AML-193 (cell line): ENCODE data around the gene CLASP1.
"Not testable (repeated sequence)": the region's sequence is repeated elsewhere in the genome, so short reads cannot be mapped to it uniquely, and the experiment has no call there.

Experiments used
- DNase-seq, 2 experiments: peaks; one replicate each; lab custom pipeline; 2025; lab: John Stamatoyannopoulos, UW

Gene CLASP1

GRCh38 chr2:121649149-121649595 is at the start of gene CLASP1:
TSS of gene CLASP1 (minus strand) at chr2:121649462. CDS start at chr2:121605895, 43,567 bp downstream.
- no peak for DNase-seq

GRCh38 chr2:121698318-121698930 is 49.2 kb upstream of the CLASP1 start:
- no peak for DNase-seq

- DNase-seq: no peak
These were observed 47.9 kb upstream of the CLASP1 start for GRCh38 chr2:121697108-121697631.

GRCh38 chr2:121696410-121696930 is 47.2 kb upstream of the CLASP1 start:
- DNase-seq: no peak

GRCh38 chr2:121695171-121695451 is 45.8 kb upstream of the CLASP1 start:
- DNase-seq: no peak

- no peak for DNase-seq
These were observed 45.3 kb upstream of the CLASP1 start for GRCh38 chr2:121694398-121695170.

- not testable (repeated sequence) for DNase-seq
These were observed 41.3 kb upstream of the CLASP1 start for GRCh38 chr2:121690572-121690971.

- no peak for DNase-seq
These were observed 40.8 kb upstream of the CLASP1 start for GRCh38 chr2:121690095-121690494.

GRCh38 chr2:121689356-121689755 is 40.1 kb upstream of the CLASP1 start:
- DNase-seq: no peak

- no peak for DNase-seq
These were observed 39.6 kb upstream of the CLASP1 start for GRCh38 chr2:121688820-121689219.

GRCh38 chr2:121686902-121687301 is 37.6 kb upstream of the CLASP1 start:
- DNase-seq: no peak

GRCh38 chr2:121686218-121686617 is 37.0 kb upstream of the CLASP1 start:
- no peak for DNase-seq

GRCh38 chr2:121682396-121683298 is 33.4 kb upstream of the CLASP1 start:
- no peak for DNase-seq

GRCh38 chr2:121677855-121678254 is 28.6 kb upstream of the CLASP1 start:
- no peak for DNase-seq

- not testable (repeated sequence) for DNase-seq
These were observed 22.4 kb upstream of the CLASP1 start for GRCh38 chr2:121671621-121672020.

GRCh38 chr2:121670181-121670580 is 20.9 kb upstream of the CLASP1 start:
- no peak for DNase-seq

GRCh38 chr2:121667618-121668017 is 18.4 kb upstream of the CLASP1 start:
- no peak for DNase-seq

GRCh38 chr2:121666042-121666441 is 16.8 kb upstream of the CLASP1 start:
- DNase-seq: no peak

- DNase-seq: no peak
These were observed 16.2 kb upstream of the CLASP1 start for GRCh38 chr2:121665504-121665903.

- no peak for DNase-seq
These were observed 15.5 kb upstream of the CLASP1 start for GRCh38 chr2:121664713-121665112.

- DNase-seq: peak; percentile 39 to 41
These were observed 14.8 kb upstream of the CLASP1 start for GRCh38 chr2:121664086-121664485.

GRCh38 chr2:121663434-121663833 is 14.2 kb upstream of the CLASP1 start:
- no peak for DNase-seq
